ENCODE measurements around the gene TIGIT. TPM values are rescaled to one million over a fixed set of nuclear protein-coding genes. Genes with fewer than 3 reads are reported as not detected.

TIGIT gene
- total RNA-seq, 1 experiment from 2014 or later: not detected

- in situ Hi-C loops (cut with HindIII; ENCODE audit: low sequenced_read_pairs): no loop called here
- no peak for DNase-seq (ENCODE audit: low spot score)
These were observed 45.0 kb downstream of the TIGIT start for GRCh38 chr3:114338651-114339357.

- DNase-seq (ENCODE audit: low spot score): no peak
- in situ Hi-C loops (cut with HindIII; ENCODE audit: low sequenced_read_pairs): no loop called here
These were observed 50.7 kb downstream of the TIGIT start for GRCh38 chr3:114344492-114344891.

GRCh38 chr3:114350271-114350670 is 56.4 kb downstream of the TIGIT start:
- in situ Hi-C loops (cut with HindIII; ENCODE audit: low sequenced_read_pairs): no loop called here
- no peak for DNase-seq (ENCODE audit: low spot score)

GRCh38 chr3:114350690-114351089 is 56.9 kb downstream of the TIGIT start:
- in situ Hi-C loops (cut with HindIII; ENCODE audit: low sequenced_read_pairs): no loop called here
- no peak for DNase-seq (ENCODE audit: low spot score)

- no peak for DNase-seq (ENCODE audit: low spot score)
- in situ Hi-C loops (cut with HindIII; ENCODE audit: low sequenced_read_pairs): no loop called here
These were observed 57.4 kb downstream of the TIGIT start for GRCh38 chr3:114351123-114351821.

GRCh38 chr3:114351822-114352145 is 58.0 kb downstream of the TIGIT start:
- in situ Hi-C loops (cut with HindIII; ENCODE audit: low sequenced_read_pairs): no loop called here
- no peak for DNase-seq (ENCODE audit: low spot score)

GRCh38 chr3:114355653-114356052 is 61.8 kb downstream of the TIGIT start:
- DNase-seq (ENCODE audit: low spot score): no peak
- in situ Hi-C loops (cut with HindIII; ENCODE audit: low sequenced_read_pairs): no loop called here

GRCh38 chr3:114356066-114356465 is 62.2 kb downstream of the TIGIT start:
- no peak for DNase-seq (ENCODE audit: low spot score)
- in situ Hi-C loops (cut with HindIII; ENCODE audit: low sequenced_read_pairs): no loop called here

- in situ Hi-C loops (cut with HindIII; ENCODE audit: low sequenced_read_pairs): no loop called here
- DNase-seq (ENCODE audit: low spot score): no peak
These were observed 62.7 kb downstream of the TIGIT start for GRCh38 chr3:114356525-114356924.

Other genes starting within 250 kb of the TIGIT start
- 0.49 and 0.54 TPM in 2 replicates for gene CCDC191, start 237.5 kb upstream of the TIGIT start, total RNA-seq (2014; rRNA removed; shearing (Covaris generic))
- 34.7 and 38.6 TPM in 2 replicates for gene QTRT2, start 237.3 kb upstream of the TIGIT start, total RNA-seq (2014; rRNA removed; shearing (Covaris generic))
- not detected in 2 replicates for gene DRD3, start 115.0 kb upstream of the TIGIT start, total RNA-seq (2014; rRNA removed; shearing (Covaris generic))
- gene ZNF80, start 56.5 kb upstream of the TIGIT start, total RNA-seq (2014; rRNA removed; shearing (Covaris generic)): not detected in 2 replicates